T-helper 1 cell treated with Interleukin-12 subunit alpha and Interleukin-12 subunit beta and Interleukin-4 antibody, amounts not matched to agents 30 μg/mL and 1 μg/mL, for 36 hours (primary cell): ENCODE data around the gene HLA-DQB1.
"Not testable (repeated sequence)": the region's sequence is repeated elsewhere in the genome, so short reads cannot be mapped to it uniquely, and the experiment has no call there.

ENCODE experiments used
- H3K27ac Mint-ChIP-seq: one replicate; pipeline ENCODE4 v1.8.0; 2021; ENCODE audit warnings: mild to moderate bottlenecking, mixed read lengths
- H3K27me3 Mint-ChIP-seq: one replicate; pipeline ENCODE4 v1.8.0; 2021; ENCODE audit warnings: low read depth, mixed read lengths
- H3K36me3 Mint-ChIP-seq: one replicate; pipeline ENCODE4 v1.8.0; 2021; ENCODE audit warnings: low read depth, mixed read lengths
- H3K4me1 Mint-ChIP-seq: one replicate; pipeline ENCODE4 v1.8.0; 2021; ENCODE audit warnings: low read depth, mixed read lengths
- H3K4me3 Mint-ChIP-seq: one replicate; pipeline ENCODE4 v1.8.0; 2021; ENCODE audit warnings: mild to moderate bottlenecking, moderate library complexity, mixed read lengths
- H3K9me3 Mint-ChIP-seq: one replicate; pipeline ENCODE4 v1.8.0; 2021; ENCODE audit warnings: mixed read lengths

Gene HLA-DQB1

DNA sequence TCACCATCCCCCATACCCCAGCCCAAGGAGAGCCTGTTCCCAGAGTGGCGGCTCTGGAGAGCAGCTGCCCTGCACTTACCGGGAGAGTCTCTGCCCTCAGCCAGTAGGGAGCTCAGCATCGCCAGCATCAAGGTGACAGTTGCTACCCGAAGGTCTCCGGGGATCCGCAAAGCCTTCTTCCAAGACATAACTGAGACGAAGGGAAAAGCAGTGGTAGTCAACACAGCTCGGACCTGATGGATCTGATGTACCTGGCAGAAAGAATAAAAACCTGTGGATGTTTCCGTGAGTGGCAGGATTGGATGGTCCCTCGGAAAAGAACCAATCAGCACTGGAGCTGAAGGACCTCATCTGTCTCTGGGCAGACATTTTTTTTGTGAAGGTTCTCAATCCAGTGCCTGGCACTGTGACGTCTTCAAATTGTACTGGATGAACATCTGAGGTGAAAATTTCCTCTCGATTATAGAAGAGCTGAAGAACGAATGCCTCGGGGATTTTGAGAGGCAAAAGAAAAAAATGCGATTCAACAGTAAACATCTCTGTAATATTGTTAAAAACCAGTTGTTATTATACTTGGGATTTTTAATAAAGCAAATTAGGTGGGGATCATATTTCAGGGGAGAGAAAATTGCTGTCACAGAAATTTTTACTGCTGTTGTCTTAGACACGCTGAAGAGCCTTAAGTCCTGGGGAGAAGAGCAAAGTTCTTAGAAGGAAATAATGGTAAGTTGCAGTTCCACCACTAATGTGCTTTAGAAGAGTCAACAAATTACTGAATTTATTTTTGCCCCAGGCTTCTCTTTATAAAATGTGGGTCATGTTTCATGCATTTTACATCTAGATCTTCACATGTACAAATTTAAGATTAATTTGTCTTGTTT lies at the start of gene HLA-DQB1:
Gene HLA-DQB1 (minus strand): TSS at position 238 of the 881 bp plus-strand sequence. CDS start 50 bp downstream, at position 188.
- H3K4me3 Mint-ChIP-seq: peak within 1 kb of the TSS; percentile 85
- H3K36me3 Mint-ChIP-seq: peaks cover 18% of the 10 kb centered on the region
- H3K9me3 Mint-ChIP-seq: peaks cover under 1% of the 10 kb centered on the region
- peaks cover 46% of the 10 kb centered on the region for H3K27me3 Mint-ChIP-seq
- H3K4me1 Mint-ChIP-seq: peaks cover 40% of the 10 kb centered on the region
- H3K27ac Mint-ChIP-seq: peak within 1 kb of the TSS; percentile 85

DNA sequence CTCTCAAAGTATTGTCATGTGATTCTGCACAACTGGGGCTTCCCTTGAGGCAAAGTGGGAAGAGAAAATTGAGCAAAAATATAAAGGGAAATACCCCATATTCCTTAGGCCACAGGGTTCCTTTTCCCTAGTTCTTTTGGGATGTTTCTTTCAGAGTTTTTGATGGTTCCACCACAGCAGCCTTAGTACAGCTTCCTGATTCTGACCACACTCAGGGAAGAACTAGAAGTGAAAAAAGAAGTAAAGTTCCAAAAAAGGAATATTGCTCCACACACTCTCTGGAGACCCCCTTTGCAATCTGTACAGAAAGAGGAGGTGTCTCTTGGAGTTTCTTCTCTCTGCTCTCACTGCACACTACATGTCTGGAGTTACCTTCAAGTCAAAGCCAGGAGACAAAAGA lies 46.8 kb upstream of the HLA-DQB1 start:
- Mint-ChIP-seq H3K36me3 (no peaks in the 10 kb centered on the region), H3K27ac (no peak overlapping the region)

GRCh38 chr6:32709625-32710024 lies 43.2 kb upstream of the HLA-DQB1 start:
- Mint-ChIP-seq H3K9me3 (no peaks in the 10 kb centered on the region), H3K36me3 (no peaks in the 10 kb centered on the region), H3K4me3 (no peak overlapping the region), H3K4me1 (no peaks in the 10 kb centered on the region), H3K27ac (no peak overlapping the region), H3K27me3 (peaks cover 11% of the 10 kb centered on the region)

More for the DNA sequence above, 46.8 kb upstream of the HLA-DQB1 start:
- H3K9me3 Mint-ChIP-seq: no peaks in the 10 kb centered on the region
- H3K4me1 Mint-ChIP-seq: no peaks in the 10 kb centered on the region
- no peak overlapping the region for H3K4me3 Mint-ChIP-seq
- H3K27me3 Mint-ChIP-seq: peaks cover 18% of the 10 kb centered on the region

DNA sequence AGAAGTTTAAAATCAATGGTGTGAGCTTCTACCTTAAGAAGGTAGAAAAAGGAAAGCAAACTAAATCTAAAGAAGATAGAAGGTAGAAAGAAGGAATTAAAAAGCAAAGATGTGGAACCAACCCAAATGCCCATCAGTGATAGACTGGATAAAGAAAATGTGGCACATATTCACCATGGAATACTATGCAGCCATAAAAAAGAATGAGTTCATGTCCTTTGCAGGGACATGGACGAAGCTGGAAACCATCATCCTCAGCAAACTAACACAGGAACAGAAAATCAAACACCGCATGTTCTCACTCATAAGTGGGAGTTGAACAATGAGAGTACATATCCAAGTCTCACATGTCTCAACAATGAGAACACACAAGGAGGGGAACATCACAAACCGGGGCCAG lies 38.7 kb upstream of the HLA-DQB1 start:
- not testable (repeated sequence) for H3K9me3 Mint-ChIP-seq, H3K36me3 Mint-ChIP-seq, H3K4me3 Mint-ChIP-seq, H3K4me1 Mint-ChIP-seq, H3K27ac Mint-ChIP-seq
- peaks cover 38% of the 10 kb centered on the region for H3K27me3 Mint-ChIP-seq

GRCh38 chr6:32703347-32703746 lies 36.9 kb upstream of the HLA-DQB1 start:
- no peak overlapping the region for H3K27ac Mint-ChIP-seq
- H3K36me3 Mint-ChIP-seq: no peaks in the 10 kb centered on the region
- H3K4me1 Mint-ChIP-seq: peaks cover 2% of the 10 kb centered on the region
- H3K9me3 Mint-ChIP-seq: no peaks in the 10 kb centered on the region
- peaks cover 47% of the 10 kb centered on the region for H3K27me3 Mint-ChIP-seq
- H3K4me3 Mint-ChIP-seq: no peak overlapping the region

- Mint-ChIP-seq H3K27ac (no peak overlapping the region), H3K4me1 (peaks cover 2% of the 10 kb centered on the region), H3K27me3 (peaks cover 67% of the 10 kb centered on the region), H3K9me3 (no peaks in the 10 kb centered on the region), H3K36me3 (no peaks in the 10 kb centered on the region), H3K4me3 (no peak overlapping the region)
Measured at GRCh38 chr6:32700391-32701040, 34.1 kb upstream of the HLA-DQB1 start.

DNA sequence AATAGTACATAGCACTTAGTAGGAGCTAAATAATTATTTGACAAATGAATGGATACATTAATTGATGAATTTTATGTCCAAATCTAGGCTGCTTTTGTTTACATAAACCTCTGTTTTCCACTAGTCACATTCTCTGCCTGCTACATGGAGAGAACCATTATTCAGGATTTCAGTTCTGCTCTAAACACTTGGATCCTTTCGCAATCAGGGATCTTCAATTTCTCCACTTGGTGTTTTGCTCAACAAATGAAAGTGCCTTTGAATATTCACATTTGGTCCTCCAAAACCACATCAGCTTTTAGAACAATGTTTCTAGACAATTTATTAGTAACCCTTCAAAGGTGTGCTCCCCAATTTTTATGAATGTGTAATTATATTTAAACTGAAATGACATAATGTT lies 30.6 kb upstream of the HLA-DQB1 start:
- Mint-ChIP-seq H3K27me3 (peaks cover 85% of the 10 kb centered on the region), H3K9me3 (no peaks in the 10 kb centered on the region), H3K36me3 (no peaks in the 10 kb centered on the region), H3K4me1 (peaks cover 3% of the 10 kb centered on the region), H3K27ac (no peak overlapping the region), H3K4me3 (no peak overlapping the region)

DNA sequence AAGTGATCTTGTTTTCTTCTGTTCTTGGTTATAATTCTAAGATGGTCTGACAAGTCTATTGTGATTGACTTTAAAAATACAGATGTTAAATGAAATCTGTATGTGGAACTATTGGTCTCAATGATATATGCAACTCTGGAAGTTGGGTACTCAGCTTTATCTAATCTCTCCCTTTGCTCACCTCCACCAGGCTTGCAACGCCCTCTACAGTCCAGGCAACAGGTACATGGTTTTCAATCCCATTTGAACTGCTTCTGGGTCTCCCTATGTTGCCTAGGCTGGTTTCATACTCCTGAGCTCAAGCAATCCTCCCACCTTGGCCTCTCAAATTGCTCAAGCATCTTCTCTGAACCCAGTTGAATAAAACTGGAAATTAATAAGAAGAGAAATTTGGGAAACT lies 25.6 kb upstream of the HLA-DQB1 start:
- Mint-ChIP-seq H3K27ac (no peak overlapping the region), H3K36me3 (no peaks in the 10 kb centered on the region), H3K4me3 (no peak overlapping the region), H3K27me3 (peaks cover 54% of the 10 kb centered on the region), H3K9me3 (no peaks in the 10 kb centered on the region), H3K4me1 (peaks cover 16% of the 10 kb centered on the region)

GRCh38 chr6:32689531-32690501 lies 23.4 kb upstream of the HLA-DQB1 start:
- Mint-ChIP-seq H3K4me1 (peaks cover 26% of the 10 kb centered on the region), H3K27ac (peak overlapping the region; percentile 26), H3K9me3 (no peaks in the 10 kb centered on the region), H3K4me3 (no peak overlapping the region), H3K36me3 (no peaks in the 10 kb centered on the region), H3K27me3 (peaks cover 32% of the 10 kb centered on the region)

DNA sequence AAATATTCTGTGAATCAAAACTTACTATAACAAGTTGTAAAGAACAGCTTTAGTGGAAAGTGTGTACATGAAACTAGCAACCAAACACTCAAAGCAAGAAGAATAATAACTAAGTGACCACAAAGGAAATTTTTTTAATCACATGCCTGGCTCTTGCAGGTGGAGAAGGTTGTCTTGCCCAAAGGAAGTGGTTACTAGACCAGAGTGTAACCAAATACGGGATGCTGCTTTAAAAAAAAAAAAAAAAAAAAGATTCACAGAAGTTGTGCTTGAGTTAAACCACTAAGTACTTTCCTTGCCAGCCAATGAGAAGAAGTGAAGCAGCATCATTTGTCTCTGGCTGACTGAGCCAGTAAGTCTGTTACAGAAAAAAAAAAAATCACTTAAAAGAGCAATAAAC lies 19.1 kb upstream of the HLA-DQB1 start:
- Mint-ChIP-seq H3K4me1 (peaks cover 27% of the 10 kb centered on the region), H3K27ac (peak overlapping the region; percentile 77), H3K4me3 (peak overlapping the region; percentile 46), H3K36me3 (peaks cover 4% of the 10 kb centered on the region), H3K9me3 (peaks cover 3% of the 10 kb centered on the region), H3K27me3 (peaks cover 26% of the 10 kb centered on the region)

GRCh38 chr6:32684246-32684645 lies 17.8 kb upstream of the HLA-DQB1 start:
- peaks cover 23% of the 10 kb centered on the region for H3K4me1 Mint-ChIP-seq
- H3K27ac Mint-ChIP-seq: no peak overlapping the region
- no peak overlapping the region for H3K4me3 Mint-ChIP-seq
- peaks cover 33% of the 10 kb centered on the region for H3K27me3 Mint-ChIP-seq
- peaks cover 3% of the 10 kb centered on the region for H3K9me3 Mint-ChIP-seq
- H3K36me3 Mint-ChIP-seq: peaks cover 4% of the 10 kb centered on the region

- no peak overlapping the region for H3K27ac Mint-ChIP-seq
- H3K4me1 Mint-ChIP-seq: peaks cover 13% of the 10 kb centered on the region
- peaks cover 71% of the 10 kb centered on the region for H3K27me3 Mint-ChIP-seq
- H3K36me3 Mint-ChIP-seq: peaks cover 4% of the 10 kb centered on the region
- peaks cover 27% of the 10 kb centered on the region for H3K9me3 Mint-ChIP-seq
- H3K4me3 Mint-ChIP-seq: no peak overlapping the region
Measured at GRCh38 chr6:32680055-32680454, 13.6 kb upstream of the HLA-DQB1 start.

DNA sequence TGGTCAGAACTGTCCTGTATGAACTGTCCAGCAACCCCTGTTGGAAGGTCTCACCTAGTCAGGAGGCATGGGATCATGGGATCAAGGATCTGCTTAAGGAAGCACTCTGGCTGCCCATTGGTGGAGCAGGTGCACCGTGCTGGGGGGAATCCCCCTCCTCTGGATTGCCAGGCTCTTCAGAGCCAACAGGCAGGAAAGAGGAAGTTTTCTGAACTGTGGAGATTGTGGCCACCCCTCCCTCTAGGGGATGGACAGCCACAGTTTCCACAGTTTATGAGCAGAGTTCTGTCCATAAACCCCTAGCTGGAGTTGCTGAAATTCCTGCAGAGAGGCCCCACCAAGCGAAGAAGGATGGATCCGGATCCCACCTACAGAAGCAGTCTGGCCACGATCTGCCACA lies 13.0 kb upstream of the HLA-DQB1 start:
- Mint-ChIP-seq H3K9me3 (peaks cover 27% of the 10 kb centered on the region), H3K4me1 (peaks cover 11% of the 10 kb centered on the region), H3K36me3 (peaks cover 4% of the 10 kb centered on the region), H3K4me3 (no peak overlapping the region), H3K27ac (no peak overlapping the region), H3K27me3 (peaks cover 76% of the 10 kb centered on the region)

- H3K36me3 Mint-ChIP-seq, H3K4me3 Mint-ChIP-seq, H3K4me1 Mint-ChIP-seq, H3K27ac Mint-ChIP-seq: not testable (repeated sequence)
- Mint-ChIP-seq H3K27me3 (peaks cover 53% of the 10 kb centered on the region), H3K9me3 (peaks cover 30% of the 10 kb centered on the region)
Measured at GRCh38 chr6:32674123-32674522, 7.7 kb upstream of the HLA-DQB1 start.
